Stimulated activated memory B cell treated with anti-CD40 and anti-IgM and Interleukin-4, amounts not matched to agents 10 μg/mL and 1 μg/mL and 100 μg/mL, for 72 hours (primary cell): ENCODE measurements around the gene PRKG1.

ENCODE experiments used
- ATAC-seq: fragments of 150-1000 bp; cut with Tn5 transposase; 2 replicates; pipeline ENCODE4 v1.10.0; 2021
- H3K27ac Mint-ChIP-seq: one replicate; pipeline ENCODE4 v1.8.0; 2022; ENCODE audit warnings: mild to moderate bottlenecking, mixed read lengths
- H3K27me3 Mint-ChIP-seq: one replicate; pipeline ENCODE4 v1.8.0; 2022; ENCODE audit warnings: mixed read lengths
- H3K36me3 Mint-ChIP-seq: one replicate; pipeline ENCODE4 v1.8.0; 2022; ENCODE audit warnings: mixed read lengths
- H3K4me1 Mint-ChIP-seq: one replicate; pipeline ENCODE4 v1.8.0; 2022; ENCODE audit warnings: mixed read lengths
- H3K4me3 Mint-ChIP-seq: one replicate; pipeline ENCODE4 v1.8.0; 2022; ENCODE audit warnings: mild to moderate bottlenecking, moderate library complexity, mixed read lengths
- H3K9me3 Mint-ChIP-seq: one replicate; pipeline ENCODE4 v1.8.0; 2022; ENCODE audit warnings: mixed read lengths

Gene PRKG1

GRCh38 chr10:52316500-52316899 lies 1242.2 kb downstream of the PRKG1 start:
- H3K4me3 Mint-ChIP-seq, result no peak overlapping the region
- ATAC-seq, result no peak
- H3K4me1 Mint-ChIP-seq, result peaks cover 22% of the 10 kb centered on the region
- peaks cover 37% of the 10 kb centered on the region for H3K27me3 Mint-ChIP-seq
- no peak overlapping the region for H3K27ac Mint-ChIP-seq
- H3K36me3 Mint-ChIP-seq, result no peaks in the 10 kb centered on the region
- no peaks in the 10 kb centered on the region for H3K9me3 Mint-ChIP-seq

- H3K27me3 Mint-ChIP-seq, result peaks cover 27% of the 10 kb centered on the region
- no peaks in the 10 kb centered on the region for H3K9me3 Mint-ChIP-seq
- no peak for ATAC-seq
- no peaks in the 10 kb centered on the region for H3K36me3 Mint-ChIP-seq
- H3K4me1 Mint-ChIP-seq, result peaks cover 17% of the 10 kb centered on the region
- H3K27ac Mint-ChIP-seq, result no peak overlapping the region
- no peak overlapping the region for H3K4me3 Mint-ChIP-seq
Observed at GRCh38 chr10:52318136-52318701, 1243.9 kb downstream of the PRKG1 start.

GRCh38 chr10:52318822-52319464 lies 1244.7 kb downstream of the PRKG1 start:
- H3K27me3 Mint-ChIP-seq, result peaks cover 20% of the 10 kb centered on the region
- H3K27ac Mint-ChIP-seq, result no peak overlapping the region

GRCh38 chr10:52319926-52320325 lies 1245.6 kb downstream of the PRKG1 start:
- Mint-ChIP-seq H3K27ac (no peak overlapping the region), H3K27me3 (peaks cover 10% of the 10 kb centered on the region), H3K36me3 (no peaks in the 10 kb centered on the region)

More at GRCh38 chr10:52318822-52319464, 1244.7 kb downstream of the PRKG1 start:
- Mint-ChIP-seq H3K9me3 (no peaks in the 10 kb centered on the region), H3K4me3 (no peak overlapping the region), H3K4me1 (peaks cover 10% of the 10 kb centered on the region), H3K36me3 (no peaks in the 10 kb centered on the region)
- ATAC-seq, result no peak

GRCh38 chr10:52322323-52322722 lies 1248.0 kb downstream of the PRKG1 start:
- Mint-ChIP-seq H3K4me3 (no peak overlapping the region), H3K4me1 (no peaks in the 10 kb centered on the region), H3K9me3 (peaks cover 3% of the 10 kb centered on the region), H3K27ac (no peak overlapping the region), H3K27me3 (no peaks in the 10 kb centered on the region), H3K36me3 (no peaks in the 10 kb centered on the region)
- no peak for ATAC-seq

More at GRCh38 chr10:52319926-52320325, 1245.6 kb downstream of the PRKG1 start:
- ATAC-seq, result no peak
- Mint-ChIP-seq H3K9me3 (no peaks in the 10 kb centered on the region), H3K4me3 (no peak overlapping the region), H3K4me1 (no peaks in the 10 kb centered on the region)

- Mint-ChIP-seq H3K27ac (no peak overlapping the region), H3K4me3 (no peak overlapping the region), H3K4me1 (no peaks in the 10 kb centered on the region), H3K27me3 (no peaks in the 10 kb centered on the region), H3K9me3 (peaks cover 3% of the 10 kb centered on the region), H3K36me3 (no peaks in the 10 kb centered on the region)
- ATAC-seq, result no peak
Observed at GRCh38 chr10:52322936-52323335, 1248.6 kb downstream of the PRKG1 start.

- ATAC-seq, result no peak
- no peaks in the 10 kb centered on the region for H3K27me3 Mint-ChIP-seq
Observed at GRCh38 chr10:52326382-52326781, 1252.1 kb downstream of the PRKG1 start.

GRCh38 chr10:52331638-52332364 lies 1257.5 kb downstream of the PRKG1 start:
- ATAC-seq, result no peak
- H3K9me3 Mint-ChIP-seq, result no peaks in the 10 kb centered on the region
- H3K36me3 Mint-ChIP-seq, result no peaks in the 10 kb centered on the region
- no peaks in the 10 kb centered on the region for H3K27me3 Mint-ChIP-seq
- H3K27ac Mint-ChIP-seq, result no peak overlapping the region
- H3K4me3 Mint-ChIP-seq, result no peak overlapping the region
- no peaks in the 10 kb centered on the region for H3K4me1 Mint-ChIP-seq

More at GRCh38 chr10:52326382-52326781, 1252.1 kb downstream of the PRKG1 start:
- Mint-ChIP-seq H3K9me3 (peaks cover 3% of the 10 kb centered on the region), H3K4me1 (no peaks in the 10 kb centered on the region), H3K4me3 (no peak overlapping the region), H3K36me3 (no peaks in the 10 kb centered on the region), H3K27ac (no peak overlapping the region)

GRCh38 chr10:52332815-52333214 lies 1258.5 kb downstream of the PRKG1 start:
- no peak for ATAC-seq
- no peaks in the 10 kb centered on the region for H3K27me3 Mint-ChIP-seq
- H3K36me3 Mint-ChIP-seq, result no peaks in the 10 kb centered on the region
- no peaks in the 10 kb centered on the region for H3K9me3 Mint-ChIP-seq
- no peak overlapping the region for H3K27ac Mint-ChIP-seq
- no peaks in the 10 kb centered on the region for H3K4me1 Mint-ChIP-seq
- no peak overlapping the region for H3K4me3 Mint-ChIP-seq

- no peaks in the 10 kb centered on the region for H3K36me3 Mint-ChIP-seq
- ATAC-seq, result no peak
- no peak overlapping the region for H3K4me3 Mint-ChIP-seq
- no peaks in the 10 kb centered on the region for H3K27me3 Mint-ChIP-seq
- no peak overlapping the region for H3K27ac Mint-ChIP-seq
- no peaks in the 10 kb centered on the region for H3K9me3 Mint-ChIP-seq
- no peaks in the 10 kb centered on the region for H3K4me1 Mint-ChIP-seq
Observed at GRCh38 chr10:52334595-52334994, 1260.3 kb downstream of the PRKG1 start.

- no peaks in the 10 kb centered on the region for H3K27me3 Mint-ChIP-seq
- ATAC-seq, result no peak
- no peaks in the 10 kb centered on the region for H3K4me1 Mint-ChIP-seq
- H3K27ac Mint-ChIP-seq, result no peak overlapping the region
- H3K36me3 Mint-ChIP-seq, result no peaks in the 10 kb centered on the region
- H3K9me3 Mint-ChIP-seq, result no peaks in the 10 kb centered on the region
- no peak overlapping the region for H3K4me3 Mint-ChIP-seq
Observed at GRCh38 chr10:52335665-52336064, 1261.4 kb downstream of the PRKG1 start.

- Mint-ChIP-seq H3K27ac (no peak overlapping the region), H3K4me3 (no peak overlapping the region), H3K27me3 (no peaks in the 10 kb centered on the region), H3K9me3 (no peaks in the 10 kb centered on the region), H3K4me1 (no peaks in the 10 kb centered on the region), H3K36me3 (no peaks in the 10 kb centered on the region)
- ATAC-seq, result no peak
Observed at GRCh38 chr10:52337225-52337624, 1262.9 kb downstream of the PRKG1 start.

- no peak overlapping the region for H3K4me3 Mint-ChIP-seq
- H3K36me3 Mint-ChIP-seq, result no peaks in the 10 kb centered on the region
- no peak overlapping the region for H3K27ac Mint-ChIP-seq
- no peak for ATAC-seq
- H3K4me1 Mint-ChIP-seq, result no peaks in the 10 kb centered on the region
- no peaks in the 10 kb centered on the region for H3K9me3 Mint-ChIP-seq
- no peaks in the 10 kb centered on the region for H3K27me3 Mint-ChIP-seq
Observed at GRCh38 chr10:52343439-52343838, 1269.2 kb downstream of the PRKG1 start.

- no peak for ATAC-seq
Observed at GRCh38 chr10:52346394-52347326, 1272.4 kb downstream of the PRKG1 start.

GRCh38 chr10:52347327-52347667 lies 1273.0 kb downstream of the PRKG1 start:
- Mint-ChIP-seq H3K4me3 (no peak overlapping the region), H3K4me1 (no peaks in the 10 kb centered on the region), H3K36me3 (no peaks in the 10 kb centered on the region), H3K27ac (no peak overlapping the region), H3K9me3 (no peaks in the 10 kb centered on the region), H3K27me3 (no peaks in the 10 kb centered on the region)
- ATAC-seq, result no peak

More at GRCh38 chr10:52346394-52347326, 1272.4 kb downstream of the PRKG1 start:
- H3K4me1 Mint-ChIP-seq, result no peaks in the 10 kb centered on the region
- H3K36me3 Mint-ChIP-seq, result no peaks in the 10 kb centered on the region
- H3K4me3 Mint-ChIP-seq, result no peak overlapping the region
- no peak overlapping the region for H3K27ac Mint-ChIP-seq
- no peaks in the 10 kb centered on the region for H3K9me3 Mint-ChIP-seq
- H3K27me3 Mint-ChIP-seq, result no peaks in the 10 kb centered on the region
